Endothelial cell of umbilical vein (primary cell): ENCODE data around the gene TIPRL. TPM values are rescaled to one million over a fixed set of nuclear protein-coding genes. Genes with fewer than 3 reads are reported as not detected.

Experiments used
- BruUV-seq: library from RNA; stranded (reverse); fragments of 400-500 nt; replicated peaks from 2 replicates; lab custom pipeline; 2021; lab: Mats Ljungman, UMichigan
- CTCF ChIA-PET: fragments of 300-600, 350-600 bp; sonication (Branson Sonifier 250); formaldehyde crosslinking; loops from one replicate; lab custom pipeline; 2021; ENCODE audit warnings: antibody characterized with exemption, inconsistent platforms; lab: Charles Lee
- POLR2A ChIA-PET: fragments of 300-600, 350-600 bp; sonication (Branson Sonifier 250); formaldehyde crosslinking; loops from one replicate; lab custom pipeline; 2021; ENCODE audit warnings: antibody characterized with exemption, inconsistent platforms; lab: Charles Lee
- DNase-seq: peaks from one replicate; pipeline ENCODE4 v3.0.0-alpha.2; 2011; ENCODE audit warnings: low read depth, low spot score
- FAIRE-seq: peaks from 2 replicates; lab custom pipeline; 2011; peaks lifted over from hg19 to GRCh38; lab: Jason Lieb, UNC
- H2AFZ ChIP-seq: 2 replicates; pipeline ENCODE4 v1.6.0; 2012; ENCODE audit warnings: low read depth, low read length, control low read depth, inconsistent platforms
- H3K27ac ChIP-seq: 2 replicates; pipeline ENCODE4 v1.5.1; 2011; ENCODE audit warnings: low read depth, mild to moderate bottlenecking, control low read depth, low read length, moderate library complexity; ENCODE audit not compliant: insufficient read depth
- H3K27me3 ChIP-seq, 2 experiments: 2 replicates each; pipeline versions ENCODE4 v1.6.0 to v1.6.1; 2011; ENCODE audit warnings: low read length in 2 of 2, mixed read lengths in 1 of 2; ENCODE audit not compliant: control insufficient read depth in 2 of 2, insufficient read depth in 2 of 2
- H3K36me3 ChIP-seq, 2 experiments: 2 replicates in 1 of 2; 3 replicates in 1 of 2; pipeline ENCODE4 v1.5.1; 2011; ENCODE audit warnings: low read length in 2 of 2, mild to moderate bottlenecking in 1 of 2, moderate library complexity in 1 of 2; ENCODE audit not compliant: control insufficient read depth in 2 of 2, insufficient read depth in 2 of 2; ENCODE audit errors: extremely low read depth in 1 of 2
- H3K4me1 ChIP-seq: 3 replicates; pipeline ENCODE4 v1.5.1; 2011; ENCODE audit warnings: mild to moderate bottlenecking, low read length; ENCODE audit not compliant: control insufficient read depth, insufficient read depth; ENCODE audit errors: extremely low read depth
- H3K4me2 ChIP-seq: 2 replicates; pipeline ENCODE4 v1.6.1; 2011; ENCODE audit warnings: low read length, control low read depth, mixed read lengths; ENCODE audit not compliant: insufficient read depth
- H3K4me3 ChIP-seq, 3 experiments: fragments of 200-600 bp in 1 of 3; sonication (generic), shearing (Covaris generic) in 1 of 3; replicated peaks in 1 of 3; 2 replicates each; pipeline ENCODE4 v1.5.1; 2011 to 2016; ENCODE audit warnings: control low read depth in 3 of 3, low read length in 3 of 3, mild to moderate bottlenecking in 2 of 3, inconsistent platforms in 1 of 3, low read depth in 1 of 3, moderate library complexity in 1 of 3; ENCODE audit not compliant: insufficient read depth in 1 of 3
- H3K79me2 ChIP-seq: 2 replicates; pipeline ENCODE4 v1.6.0; 2012; ENCODE audit warnings: low read length, inconsistent platforms; ENCODE audit not compliant: control insufficient read depth, insufficient read depth
- H3K9ac ChIP-seq: replicated peaks from 2 replicates; pipeline ENCODE3; 2011; ENCODE audit warnings: low read length, control low read depth; ENCODE audit not compliant: insufficient read depth; ENCODE audit errors: extremely low read depth
- H3K9me1 ChIP-seq: replicated peaks from 3 replicates; pipeline ENCODE4 v1.6.0; 2011; ENCODE audit warnings: mild to moderate bottlenecking, low read length; ENCODE audit not compliant: control insufficient read depth, insufficient read depth; ENCODE audit errors: extremely low read depth
- H3K9me3 ChIP-seq: replicated peaks from 2 replicates; pipeline ENCODE4 v1.5.1; 2012; ENCODE audit warnings: low read length, inconsistent platforms; ENCODE audit not compliant: control insufficient read depth, insufficient read depth
- H4K20me1 ChIP-seq: replicated peaks from 2 replicates; pipeline ENCODE3; 2011; ENCODE audit warnings: mild to moderate bottlenecking, low read length; ENCODE audit not compliant: control insufficient read depth, insufficient read depth; ENCODE audit errors: extremely low read depth
- CTCF ChIP-seq, 2 donors: IDR thresholded peaks; 1 replicate in 1 of 2; 2 replicates in 1 of 2; pipeline ENCODE4 v1.5.1; 2011; ENCODE audit warnings: low read length in 2 of 2, mild to moderate bottlenecking in 2 of 2, moderate library complexity in 2 of 2, control low read depth in 1 of 2, inconsistent platforms in 1 of 2, low read depth in 1 of 2; ENCODE audit not compliant: insufficient read depth in 1 of 2; ENCODE audit errors: extremely low read depth in 1 of 2
- EZH2 ChIP-seq: IDR thresholded peaks from 2 replicates; pipeline ENCODE4 v1.6.1; 2012; ENCODE audit warnings: borderline replicate concordance, low read depth, mild to moderate bottlenecking, moderate library complexity, low read length, inconsistent platforms; ENCODE audit not compliant: severe bottlenecking
- FOS ChIP-seq: IDR thresholded peaks from 2 replicates; pipeline ENCODE4 v1.6.1; 2011; ENCODE audit warnings: mild to moderate bottlenecking, low read length, moderate library complexity, borderline replicate concordance; ENCODE audit not compliant: insufficient read depth
- GATA2 ChIP-seq: IDR thresholded peaks from 2 replicates; pipeline ENCODE4 v1.7.0; 2011; ENCODE audit warnings: low read depth, mild to moderate bottlenecking, moderate library complexity, mixed read lengths, low read length; ENCODE audit not compliant: insufficient read length, insufficient read depth
- JUN ChIP-seq: IDR thresholded peaks from 2 replicates; pipeline ENCODE4 v1.6.1; 2011; ENCODE audit warnings: borderline replicate concordance, low read depth; ENCODE audit not compliant: insufficient read length, insufficient read depth
- MYC ChIP-seq: IDR thresholded peaks from one replicate; pipeline ENCODE4 v1.6.1; 2011; ENCODE audit warnings: mild to moderate bottlenecking, low read depth, low read length
- POLR2A ChIP-seq: IDR thresholded peaks from 2 replicates; pipeline ENCODE4 v1.6.1; 2012; ENCODE audit warnings: low read depth, mild to moderate bottlenecking, control low read depth, low read length
- POLR2AphosphoS5 ChIP-seq: IDR thresholded peaks from 2 replicates; pipeline ENCODE4 v1.6.1; 2012; ENCODE audit warnings: low read depth, mild to moderate bottlenecking, control low read depth, low read length, moderate library complexity; ENCODE audit not compliant: insufficient read depth
- dilution Hi-C: fragments of 300-500 bp; cut with MboI; formaldehyde crosslinking; loops from one replicate; pipeline ENCODE4 v1.15.0; 2019; ENCODE audit warnings: low sequenced_read_pairs; ENCODE audit not compliant: extremely low pct_ligation_motif_present
- intact Hi-C: fragments of 100-400 bp; cut with micrococcal nuclease; formaldehyde crosslinking; loops from one replicate; pipeline ENCODE4 v1.10.0; 2022
- polyA plus RNA-seq, 4 experiments: library from polyadenylated mRNA; depleted of rRNA in 3 of 4; stranded (reverse) in 3 of 4; unstranded in 1 of 4; fragments of >200 nt; gene quantifications; 2 replicates each; pipeline versions ENCODE4 v1.2.1 to v1.2.3, GENCODE V29; 2011 to 2012; ENCODE audit warnings: missing spikeins in 1 of 4
- total RNA-seq: library from RNA; stranded (reverse); gene quantifications from 2 replicates; pipeline ENCODE4 v1.2.3, GENCODE V29; 2021
- TF ChIP-seq, protein P1 (sequence below): IDR thresholded peaks from 2 replicates; pipeline ENCODE4 v1.6.1; 2011; ENCODE audit not compliant: insufficient read depth, insufficient read length

Gene TIPRL
- total and polyA plus RNA-seq, 2 donors (not counting 3 experiments of a cell fraction or from before 2014, with no cell fraction given) = 14.0 to 45.8 TPM

DNA sequence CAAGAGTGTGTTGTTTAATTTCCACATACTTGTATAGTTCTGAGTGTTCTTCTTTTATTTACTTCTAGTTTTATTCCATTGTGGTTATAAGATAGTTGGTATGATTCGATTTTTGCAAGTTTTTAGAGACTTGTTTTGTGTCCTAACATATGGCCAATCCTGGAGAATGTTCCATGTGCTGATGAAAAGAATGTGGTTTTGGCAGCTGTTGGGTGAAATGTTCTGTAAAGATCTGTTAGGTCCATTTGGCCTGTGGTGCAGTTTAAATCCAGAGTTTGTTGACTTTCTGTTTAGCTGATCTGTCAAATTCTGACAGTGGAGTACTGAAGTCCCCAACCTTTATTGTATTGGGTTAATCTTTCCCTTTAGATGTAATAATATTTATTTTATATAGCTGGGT lies 19.5 kb upstream of the TIPRL start:
- no peak overlapping the region for H2AFZ ChIP-seq
- intact Hi-C loops (no loop called here), dilution Hi-C loops (no loop called here)
- no peaks in the 10 kb centered on the region for H3K79me2 ChIP-seq
- TF ChIP-seq GATA2 (no peak), JUN (no peak), POLR2A (no peak), CTCF (IDR thresholded peaks at IDR 0.05; ENCODE audit: extremely low read depth in 1 of 2, insufficient read depth in 1 of 2, low read depth in 1 of 2, low read length in 2 of 2) (no peak), FOS (no peak), EZH2 (no peak), MYC (no peak), POLR2AphosphoS5 (no peak)
- TF ChIP-seq, protein P1, sequence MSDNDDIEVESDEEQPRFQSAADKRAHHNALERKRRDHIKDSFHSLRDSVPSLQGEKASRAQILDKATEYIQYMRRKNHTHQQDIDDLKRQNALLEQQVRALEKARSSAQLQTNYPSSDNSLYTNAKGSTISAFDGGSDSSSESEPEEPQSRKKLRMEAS = no peak
- H3K4me3 ChIP-seq = no peak overlapping the region
- no peaks in the 10 kb centered on the region for H3K36me3 ChIP-seq
- POLR2A ChIA-PET = no interaction called here
- no peaks in the 10 kb centered on the region for H3K4me1 ChIP-seq
- no peak overlapping the region for H3K27ac ChIP-seq
- no peaks in the 10 kb centered on the region for H4K20me1 ChIP-seq
- H3K4me2 ChIP-seq = no peak overlapping the region
- BruUV-seq = no TSS peak
- H3K9me1 ChIP-seq = no peaks in the 10 kb centered on the region
- no peak for FAIRE-seq
- CTCF ChIA-PET = interaction anchor here (0.8 to 1.5 kb wide), 3 partner anchors 9 to 14 kb away, joined by 3 to 4 read pairs (median 4); no protein-coding TSS in a partner anchor
- no peak for DNase-seq
- H3K9me3 ChIP-seq = no peaks in the 10 kb centered on the region
- no peaks in the 10 kb centered on the region for H3K27me3 ChIP-seq
- no peak overlapping the region for H3K9ac ChIP-seq
